B cell (primary cell): ENCODE results near the gene PNPT1. TPM values are rescaled to one million over a fixed set of nuclear protein-coding genes. Genes with fewer than 3 reads are reported as not detected.

Experiments
- ATAC-seq: fragments of 200-7000 bp; cut with Tn5 transposase; one replicate; pipeline ENCODE4 v1.10.0; 2021; ENCODE audit warnings: low read depth, mild to moderate bottlenecking, moderate number of reproducible peaks, moderate library complexity
- CTCF ChIA-PET: fragments of 350-600 bp; sonication (Branson Sonifier 250); formaldehyde crosslinking; loops from one replicate; lab custom pipeline; 2021; ENCODE audit warnings: antibody characterized with exemption, inconsistent platforms; lab: Charles Lee
- POLR2A ChIA-PET: fragments of 350-600 bp; sonication (Branson Sonifier 250); formaldehyde crosslinking; loops from one replicate; lab custom pipeline; 2021; ENCODE audit warnings: antibody characterized with exemption; lab: Charles Lee
- DNase-seq: peaks from one replicate; pipeline ENCODE4 v3.0.0; 2013
- H2AFZ ChIP-seq: 2 replicates; pipeline ENCODE4 v1.6.1; 2012; ENCODE audit warnings: mild to moderate bottlenecking, low read depth, low read length; ENCODE audit not compliant: insufficient read depth, poor library complexity, severe bottlenecking
- H3K27ac ChIP-seq, 2 donors: 1 replicate in 1 of 2; 2 replicates in 1 of 2; pipeline ENCODE4 v1.5.1; 2012 to 2013; ENCODE audit warnings: low read length in 2 of 2, mild to moderate bottlenecking in 2 of 2, moderate library complexity in 1 of 2
- H3K27me3 ChIP-seq, 4 experiments: fragments of 200-600 bp in 1 of 4; sonication (generic) in 1 of 4; replicated peaks in 1 of 4; 1 replicate in 2 of 4; 2 replicates in 2 of 4; pipeline versions ENCODE4 v1.6.1 to v1.7.0; 2013 to 2016; ENCODE audit warnings: low read length in 3 of 4, mild to moderate bottlenecking in 2 of 4, mixed read lengths in 1 of 4, moderate library complexity in 1 of 4; ENCODE audit not compliant: insufficient read depth in 4 of 4, control insufficient read depth in 3 of 4; ENCODE audit errors: control extremely low read depth in 1 of 4
- H3K36me3 ChIP-seq, 2 experiments: replicated peaks in 1 of 2; 1 replicate in 1 of 2; 2 replicates in 1 of 2; pipeline versions ENCODE4 v1.6.1 to v1.7.1; 2013; ENCODE audit warnings: low read length in 1 of 2; ENCODE audit not compliant: insufficient read depth in 2 of 2, control insufficient read depth in 1 of 2; ENCODE audit errors: control extremely low read depth in 1 of 2, extremely low read depth in 1 of 2
- H3K4me1 ChIP-seq, 2 donors: fragments of 200-600 bp in 1 of 2; sonication (generic) in 1 of 2; 1 replicate in 1 of 2; 2 replicates in 1 of 2; pipeline versions ENCODE4 v1.5.1 to v1.6.1; 2013 to 2017; ENCODE audit warnings: low read length in 2 of 2; ENCODE audit not compliant: control insufficient read depth in 2 of 2, insufficient read depth in 2 of 2
- H3K4me2 ChIP-seq: replicated peaks from 2 replicates; pipeline ENCODE3; 2012; ENCODE audit warnings: mild to moderate bottlenecking, low read depth, low read length; ENCODE audit not compliant: poor library complexity, severe bottlenecking
- H3K4me3 ChIP-seq, 5 experiments: fragments of 200-600 bp in 1 of 5; sonication (generic) in 1 of 5; 1 replicate in 3 of 5; 2 replicates in 2 of 5; pipeline versions ENCODE4 v1.5.1 to v1.7.0; 2011 to 2016; ENCODE audit warnings: low read length in 4 of 5, mild to moderate bottlenecking in 4 of 5, low read depth in 2 of 5, control low read depth in 1 of 5, moderate library complexity in 1 of 5; ENCODE audit not compliant: insufficient read depth in 1 of 5; ENCODE audit errors: control extremely low read depth in 1 of 5, extremely low read depth in 1 of 5
- H3K79me2 ChIP-seq: fragments of 200-600 bp; sonication (generic); one replicate; pipeline ENCODE4 v1.6.0; 2016; ENCODE audit warnings: low read length; ENCODE audit not compliant: control insufficient read depth, insufficient read depth
- H3K9ac ChIP-seq: fragments of 200-600 bp; sonication (generic); 2 replicates; pipeline ENCODE4 v1.6.1; 2017; ENCODE audit warnings: mild to moderate bottlenecking, low read length, moderate library complexity
- H3K9me3 ChIP-seq, 3 donors: one replicate each; pipeline versions ENCODE4 v1.6.1 to v1.7.1; 2013; ENCODE audit warnings: low read length in 2 of 3; ENCODE audit not compliant: control insufficient read depth in 2 of 3, insufficient read depth in 1 of 3; ENCODE audit errors: control extremely low read depth in 1 of 3
- H4K20me1 ChIP-seq: 2 replicates; pipeline ENCODE4 v1.6.0; 2012; ENCODE audit warnings: mild to moderate bottlenecking, low read length; ENCODE audit not compliant: insufficient read depth, control insufficient read depth, poor library complexity, severe bottlenecking
- H3K27ac Mint-ChIP-seq: one replicate; pipeline ENCODE4 v1.8.0; 2021; ENCODE audit warnings: mixed read lengths
- H3K27me3 Mint-ChIP-seq: one replicate; pipeline ENCODE4 v1.8.0; 2021; ENCODE audit warnings: mixed read lengths
- H3K4me1 Mint-ChIP-seq: one replicate; pipeline ENCODE4 v1.8.0; 2021; ENCODE audit warnings: mixed read lengths
- H3K4me3 Mint-ChIP-seq: one replicate; pipeline ENCODE4 v1.8.0; 2021; ENCODE audit warnings: mixed read lengths
- H3K9me3 Mint-ChIP-seq: one replicate; pipeline ENCODE4 v1.8.0; 2022; ENCODE audit warnings: mixed read lengths; ENCODE audit not compliant: insufficient read depth
- CTCF ChIP-seq: fragments of 200-600 bp; IDR thresholded peaks from one replicate; pipeline ENCODE4 v1.8.0; 2022; ENCODE audit warnings: antibody characterized with exemption, mild to moderate bottlenecking
- EZH2 ChIP-seq: IDR thresholded peaks from 2 replicates; pipeline ENCODE4 v1.6.1; 2012; ENCODE audit warnings: borderline replicate concordance, low read depth, mild to moderate bottlenecking, moderate library complexity, low read length; ENCODE audit not compliant: insufficient read depth, poor library complexity, severe bottlenecking
- WGBS: methylation state at CpG from one replicate; pipeline ENCODE4 v1.1.5; 2013; ENCODE audit warnings: missing lambda C conversion rate; ENCODE audit not compliant: insufficient coverage; 5-methylcytosine and 5-hydroxymethylcytosine counted together
- intact Hi-C: fragments of 100-400 bp; cut with micrococcal nuclease; formaldehyde crosslinking; loops from one replicate; pipeline ENCODE4 v1.10.0; 2022
- polyA plus RNA-seq: library from polyadenylated mRNA; depleted of rRNA; stranded (reverse); fragments of >200 nt; gene quantifications from 2 replicates; pipeline ENCODE4 v1.2.3, GENCODE V29; 2012
- total RNA-seq, 2 donors: library from RNA; stranded (reverse); fragments of 120-200 nt in 1 of 2; gene quantifications; 1 replicate in 1 of 2; 2 replicates in 1 of 2; pipeline versions ENCODE4 v1.2.3 to v1.2.4, GENCODE V29; 2013 to 2022

Gene PNPT1
- total and polyA plus RNA-seq, 2 donors (not counting 1 experiment from before 2014, with no cell fraction given) = 7.8 to 23.1 TPM

DNA sequence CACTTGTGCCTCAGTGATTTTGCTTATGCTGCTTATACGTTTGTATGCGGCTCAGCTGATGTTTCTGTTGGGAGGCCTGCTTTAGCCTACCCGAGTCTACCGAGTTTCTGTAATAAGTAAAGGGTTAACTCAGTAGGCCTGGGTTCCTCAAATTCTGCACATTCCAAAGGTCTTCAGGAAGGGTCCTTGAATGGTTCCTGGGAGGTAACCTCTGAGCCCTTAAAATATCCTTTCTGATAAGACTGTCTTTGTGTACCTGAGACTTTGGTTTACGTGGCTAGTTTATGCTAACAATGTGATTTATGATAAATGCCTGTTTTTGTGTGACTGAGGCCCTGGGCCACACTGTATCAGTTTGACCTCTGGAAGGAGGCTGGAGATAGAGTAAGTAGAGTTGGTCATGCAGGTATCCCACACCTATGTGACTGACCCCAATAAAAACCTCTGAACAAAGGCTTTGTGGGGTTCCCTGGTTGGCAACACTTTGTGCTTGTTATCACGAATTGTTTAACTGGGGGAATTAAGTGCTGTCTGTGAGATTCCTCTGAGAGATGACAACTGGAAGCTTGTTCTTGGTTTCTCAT lies 18.9 kb upstream of the PNPT1 start:
- H3K9me3 Mint-ChIP-seq = no peaks in the 10 kb centered on the region
- no peaks in the 10 kb centered on the region for H3K79me2 ChIP-seq
- WGBS = 93% methylated on average over 3 of the region's 6 CpGs

DNA sequence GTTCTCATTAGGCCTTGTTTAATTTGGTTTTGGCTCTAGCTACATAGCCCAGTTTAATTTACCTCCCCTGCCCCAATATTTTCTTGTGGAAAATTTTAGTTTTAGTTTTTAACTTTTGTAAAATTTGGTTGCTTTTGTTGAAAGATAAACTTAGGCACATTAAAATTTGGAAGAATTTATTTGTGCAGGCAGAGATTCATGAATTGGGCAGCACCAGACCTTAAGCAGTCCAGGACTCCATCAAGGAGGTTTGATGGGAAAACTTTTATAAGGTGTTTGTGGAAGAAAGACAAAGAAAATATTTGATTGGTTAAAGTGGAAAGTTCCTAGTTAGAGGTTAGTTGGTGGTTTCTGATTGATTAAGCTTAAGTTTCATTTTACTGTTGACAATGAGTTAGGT lies 16.4 kb upstream of the PNPT1 start:
- H2AFZ ChIP-seq = no peak overlapping the region
- no peak overlapping the region for H3K27ac Mint-ChIP-seq
- no peaks in the 10 kb centered on the region for H3K4me1 ChIP-seq
- ATAC-seq = no peak
- no peak overlapping the region for H3K9ac ChIP-seq
- H3K9me3 Mint-ChIP-seq = no peaks in the 10 kb centered on the region
- no peak overlapping the region for H3K4me3 ChIP-seq
- TF ChIP-seq CTCF = no peak
- TF ChIP-seq EZH2 = no peak
- H3K27me3 Mint-ChIP-seq = peaks cover 20% of the 10 kb centered on the region
- no peaks in the 10 kb centered on the region for H3K4me1 Mint-ChIP-seq
- H4K20me1 ChIP-seq = no peaks in the 10 kb centered on the region
- H3K27me3 ChIP-seq = peaks cover 0 to 5% (median 0%) of the 10 kb centered on the region in 4 experiments
- no peaks in the 10 kb centered on the region for H3K9me3 ChIP-seq
- no peaks in the 10 kb centered on the region for H3K36me3 ChIP-seq
- ChIA-PET CTCF (no interaction called here), POLR2A (no interaction called here)
- no peak overlapping the region for H3K27ac ChIP-seq
- H3K4me2 ChIP-seq = no peak overlapping the region
- intact Hi-C loops = no loop called here
- no peak overlapping the region for H3K4me3 Mint-ChIP-seq
- DNase-seq = no peak
- no peaks in the 10 kb centered on the region for H3K79me2 ChIP-seq

More for the DNA sequence above, 18.9 kb upstream of the PNPT1 start:
- no peak for ATAC-seq
- ChIA-PET POLR2A (no interaction called here), CTCF (no interaction called here)
- Histone ChIP-seq H4K20me1 (no peaks in the 10 kb centered on the region), H3K9me3 (no peaks in the 10 kb centered on the region), H2AFZ (no peak overlapping the region), H3K4me1 (no peaks in the 10 kb centered on the region), H3K27ac (no peak overlapping the region), H3K4me2 (no peak overlapping the region), H3K27me3 (peaks cover 0 to 3% (median 0%) of the 10 kb centered on the region in 4 experiments), H3K9ac (no peak overlapping the region), H3K4me3 (no peak overlapping the region), H3K36me3 (no peaks in the 10 kb centered on the region)
- no peaks in the 10 kb centered on the region for H3K4me1 Mint-ChIP-seq
- no peak overlapping the region for H3K27ac Mint-ChIP-seq
- peaks cover 16% of the 10 kb centered on the region for H3K27me3 Mint-ChIP-seq
- H3K4me3 Mint-ChIP-seq = no peak overlapping the region
- intact Hi-C loops = no loop called here
- DNase-seq = no peak
- no peak for TF ChIP-seq CTCF
- TF ChIP-seq EZH2 = no peak
